Nephron progenitor cell (in vitro differentiated cells): Measurements from ENCODE around the gene MIA3.
"Not testable (repeated sequence)": the region's sequence is repeated elsewhere in the genome, so short reads cannot be mapped to it uniquely, and the experiment has no call there.

Experiments used
- DNase-seq: peaks from one replicate; pipeline ENCODE4 v3.0.0; 2021
- H3K27ac Mint-ChIP-seq: 2 replicates; pipeline ENCODE4 v1.8.0; 2021; ENCODE audit warnings: mild to moderate bottlenecking, moderate library complexity, mixed read lengths
- H3K27me3 Mint-ChIP-seq: 2 replicates; pipeline ENCODE4 v1.8.0; 2021; ENCODE audit warnings: mild to moderate bottlenecking, low read depth, mixed read lengths; ENCODE audit not compliant: poor library complexity
- H3K36me3 Mint-ChIP-seq: 2 replicates; pipeline ENCODE4 v1.8.0; 2021; ENCODE audit warnings: low read depth, mixed read lengths
- H3K4me1 Mint-ChIP-seq: 2 replicates; pipeline ENCODE4 v1.8.0; 2021; ENCODE audit warnings: mixed read lengths
- H3K4me3 Mint-ChIP-seq: 2 replicates; pipeline ENCODE4 v1.8.0; 2021; ENCODE audit warnings: mild to moderate bottlenecking, moderate library complexity, mixed read lengths
- H3K9me3 Mint-ChIP-seq: 2 replicates; pipeline ENCODE4 v1.8.0; 2021; ENCODE audit warnings: mild to moderate bottlenecking, moderate library complexity, mixed read lengths
- CTCF ChIP-seq: fragments of 200-600 bp; sonication (generic); IDR thresholded peaks from 2 replicates; pipeline ENCODE4 v1.5.0; 2021; ENCODE audit warnings: antibody characterized with exemption

Gene MIA3

GRCh38 chr1:222663431-222663934, 45.6 kb downstream of the MIA3 start:
- H3K4me3 Mint-ChIP-seq = no peak overlapping the region
- H3K9me3 Mint-ChIP-seq = no peaks in the 10 kb centered on the region
- no peak for TF ChIP-seq CTCF
- H3K36me3 Mint-ChIP-seq = peaks cover 48% of the 10 kb centered on the region
- no peak for DNase-seq
- H3K27me3 Mint-ChIP-seq = no peaks in the 10 kb centered on the region
- H3K27ac Mint-ChIP-seq = no peak overlapping the region
- H3K4me1 Mint-ChIP-seq = no peaks in the 10 kb centered on the region

- H3K4me3 Mint-ChIP-seq = no peak overlapping the region
- DNase-seq = no peak
- H3K4me1 Mint-ChIP-seq = no peaks in the 10 kb centered on the region
- no peak for TF ChIP-seq CTCF
- peaks cover 39% of the 10 kb centered on the region for H3K36me3 Mint-ChIP-seq
- no peaks in the 10 kb centered on the region for H3K27me3 Mint-ChIP-seq
- H3K27ac Mint-ChIP-seq = no peak overlapping the region
- H3K9me3 Mint-ChIP-seq = no peaks in the 10 kb centered on the region
Measured at GRCh38 chr1:222665964-222666363, 48.1 kb downstream of the MIA3 start.

GRCh38 chr1:222668184-222668583, 50.3 kb downstream of the MIA3 start:
- not testable (repeated sequence) for H3K4me3 Mint-ChIP-seq, DNase-seq, H3K4me1 Mint-ChIP-seq, H3K27ac Mint-ChIP-seq, H3K27me3 Mint-ChIP-seq, H3K9me3 Mint-ChIP-seq
- H3K36me3 Mint-ChIP-seq = peaks cover 44% of the 10 kb centered on the region

GRCh38 chr1:222669107-222669506, 51.2 kb downstream of the MIA3 start:
- H3K27ac Mint-ChIP-seq, H3K4me3 Mint-ChIP-seq, H3K4me1 Mint-ChIP-seq, DNase-seq, H3K9me3 Mint-ChIP-seq, H3K27me3 Mint-ChIP-seq: not testable (repeated sequence)
- peaks cover 46% of the 10 kb centered on the region for H3K36me3 Mint-ChIP-seq

- H3K27me3 Mint-ChIP-seq = no peaks in the 10 kb centered on the region
- no peak overlapping the region for H3K27ac Mint-ChIP-seq
- DNase-seq = no peak
- H3K4me1 Mint-ChIP-seq = no peaks in the 10 kb centered on the region
- H3K36me3 Mint-ChIP-seq = peaks cover 48% of the 10 kb centered on the region
- no peak overlapping the region for H3K4me3 Mint-ChIP-seq
- TF ChIP-seq CTCF = no peak
- no peaks in the 10 kb centered on the region for H3K9me3 Mint-ChIP-seq
Measured at GRCh38 chr1:222670110-222670509, 52.2 kb downstream of the MIA3 start.

- Mint-ChIP-seq H3K27me3 (no peaks in the 10 kb centered on the region), H3K36me3 (peaks cover 12% of the 10 kb centered on the region), H3K27ac (no peak overlapping the region), H3K4me3 (no peak overlapping the region), H3K9me3 (no peaks in the 10 kb centered on the region), H3K4me1 (no peaks in the 10 kb centered on the region)
- no peak for DNase-seq
- no peak for TF ChIP-seq CTCF
Measured at GRCh38 chr1:222680080-222680479, 62.2 kb downstream of the MIA3 start.

- H3K27me3 Mint-ChIP-seq = no peaks in the 10 kb centered on the region
- DNase-seq = no peak
- H3K4me3 Mint-ChIP-seq = no peak overlapping the region
- H3K27ac Mint-ChIP-seq = peak overlapping the region; percentile 2
- TF ChIP-seq CTCF = no peak
- no peaks in the 10 kb centered on the region for H3K9me3 Mint-ChIP-seq
- peaks cover 9% of the 10 kb centered on the region for H3K36me3 Mint-ChIP-seq
- H3K4me1 Mint-ChIP-seq = no peaks in the 10 kb centered on the region
Measured at GRCh38 chr1:222691016-222691415, 73.1 kb downstream of the MIA3 start.
